Measurements from ENCODE around the gene PDE4D.
A peak's percentile ranks its signal among the peaks of the same experiment; 100 is the strongest.

Gene PDE4D

GRCh38 chr5:59366784-59367183, 526.7 kb downstream of the PDE4D start:
- DNase-seq (ENCODE audit: low read depth, low spot score): no peak

GRCh38 chr5:59362438-59362837, 531.1 kb downstream of the PDE4D start:
- no peak for DNase-seq (ENCODE audit: low read depth, low spot score)

GRCh38 chr5:59361454-59361853, 532.1 kb downstream of the PDE4D start:
- no peak for DNase-seq (ENCODE audit: low read depth, low spot score)

- no peak for DNase-seq (ENCODE audit: low read depth, low spot score)
These were observed 533.4 kb downstream of the PDE4D start for GRCh38 chr5:59360130-59360555.

- no peak for DNase-seq (ENCODE audit: low read depth, low spot score)
These were observed 535.3 kb downstream of the PDE4D start for GRCh38 chr5:59358005-59358861.

GRCh38 chr5:59357381-59357977, 536.0 kb downstream of the PDE4D start:
- DNase-seq (ENCODE audit: low read depth, low spot score): no peak

GRCh38 chr5:59356813-59357380, 536.6 kb downstream of the PDE4D start:
- no peak for DNase-seq (ENCODE audit: low read depth, low spot score)

GRCh38 chr5:59354811-59355210, 538.7 kb downstream of the PDE4D start:
- DNase-seq (ENCODE audit: low read depth, low spot score): no peak

GRCh38 chr5:59354274-59354673, 539.3 kb downstream of the PDE4D start:
- DNase-seq (ENCODE audit: low read depth, low spot score): no peak

- peak; percentile 23 for DNase-seq (ENCODE audit: low read depth, low spot score)
These were observed 542.3 kb downstream of the PDE4D start for GRCh38 chr5:59351076-59351794.

- no peak for DNase-seq (ENCODE audit: low read depth, low spot score)
These were observed 545.3 kb downstream of the PDE4D start for GRCh38 chr5:59348189-59348588.

GRCh38 chr5:59346982-59347381, 546.5 kb downstream of the PDE4D start:
- no peak for DNase-seq (ENCODE audit: low read depth, low spot score)

- DNase-seq (ENCODE audit: low read depth, low spot score): no peak
These were observed 547.0 kb downstream of the PDE4D start for GRCh38 chr5:59346514-59346913.

- no peak for DNase-seq (ENCODE audit: low read depth, low spot score)
These were observed 551.3 kb downstream of the PDE4D start for GRCh38 chr5:59342181-59342580.

- DNase-seq (ENCODE audit: low read depth, low spot score): no peak
These were observed 551.8 kb downstream of the PDE4D start for GRCh38 chr5:59341760-59342159.

GRCh38 chr5:59341155-59341554, 552.4 kb downstream of the PDE4D start:
- DNase-seq (ENCODE audit: low read depth, low spot score): no peak

GRCh38 chr5:59340637-59341036, 552.9 kb downstream of the PDE4D start:
- DNase-seq (ENCODE audit: low read depth, low spot score): no peak

- DNase-seq (ENCODE audit: low read depth, low spot score): no peak
These were observed 556.3 kb downstream of the PDE4D start for GRCh38 chr5:59337240-59337639.

- DNase-seq (ENCODE audit: low read depth, low spot score): no peak
These were observed 558.0 kb downstream of the PDE4D start for GRCh38 chr5:59335544-59335943.

- DNase-seq (ENCODE audit: low read depth, low spot score): no peak
These were observed 560.1 kb downstream of the PDE4D start for GRCh38 chr5:59333416-59333815.

GRCh38 chr5:59332236-59332973, 561.1 kb downstream of the PDE4D start:
- no peak for DNase-seq (ENCODE audit: low read depth, low spot score)
